Stimulated activated CD8-positive, alpha-beta memory T cell treated with anti-CD3 and anti-CD28 coated beads, Interleukin-15, amount 100 ng/mL, for 1 hour (primary cell): ENCODE data around the gene MAST4.

ENCODE experiments used
- DNase-seq: peaks from one replicate; pipeline ENCODE4 v3.0.0-alpha.2; 2020; ENCODE audit warnings: low read depth

Gene MAST4

GRCh38 chr5:66908230-66908629 lies 312.0 kb downstream of the MAST4 start:
- DNase-seq = no peak

- DNase-seq = no peak
Observed at GRCh38 chr5:66909364-66909763, 313.2 kb downstream of the MAST4 start.

- DNase-seq = no peak
Observed at GRCh38 chr5:66912787-66913186, 316.6 kb downstream of the MAST4 start.

GRCh38 chr5:66915531-66915930 lies 319.3 kb downstream of the MAST4 start:
- DNase-seq = no peak

GRCh38 chr5:66922881-66923280 lies 326.7 kb downstream of the MAST4 start:
- DNase-seq = no peak

GRCh38 chr5:66923457-66923856 lies 327.3 kb downstream of the MAST4 start:
- no peak for DNase-seq

GRCh38 chr5:66923922-66924321 lies 327.7 kb downstream of the MAST4 start:
- DNase-seq = no peak

- DNase-seq = no peak
Observed at GRCh38 chr5:66927140-66927539, 330.9 kb downstream of the MAST4 start.

- no peak for DNase-seq
Observed at GRCh38 chr5:66929281-66929680, 333.1 kb downstream of the MAST4 start.

- DNase-seq = no peak
Observed at GRCh38 chr5:66929995-66930394, 333.8 kb downstream of the MAST4 start.

- no peak for DNase-seq
Observed at GRCh38 chr5:66931651-66932050, 335.5 kb downstream of the MAST4 start.

GRCh38 chr5:66932457-66932856 lies 336.3 kb downstream of the MAST4 start:
- no peak for DNase-seq

GRCh38 chr5:66933066-66933465 lies 336.9 kb downstream of the MAST4 start:
- DNase-seq = no peak

GRCh38 chr5:66939094-66939493 lies 342.9 kb downstream of the MAST4 start:
- DNase-seq = no peak

- no peak for DNase-seq
Observed at GRCh38 chr5:66945389-66946349, 349.5 kb downstream of the MAST4 start.

GRCh38 chr5:66947458-66947857 lies 351.3 kb downstream of the MAST4 start:
- DNase-seq = no peak

GRCh38 chr5:66949066-66949465 lies 352.9 kb downstream of the MAST4 start:
- DNase-seq = no peak

- DNase-seq = no peak
Observed at GRCh38 chr5:66952153-66952552, 356.0 kb downstream of the MAST4 start.

GRCh38 chr5:66956439-66956838 lies 360.2 kb downstream of the MAST4 start:
- DNase-seq = no peak

- no peak for DNase-seq
Observed at GRCh38 chr5:66958201-66958979, 362.2 kb downstream of the MAST4 start.

- no peak for DNase-seq
Observed at GRCh38 chr5:66958980-66959641, 362.9 kb downstream of the MAST4 start.

GRCh38 chr5:66959653-66960052 lies 363.5 kb downstream of the MAST4 start:
- DNase-seq = no peak
